ENCODE measurements around the gene KLF16. TPM values are rescaled to one million over a fixed set of nuclear protein-coding genes. Genes with fewer than 3 reads are reported as not detected.

KLF16 gene
- total RNA-seq, 1 experiment from 2014 or later = 64.0 TPM

DNA sequence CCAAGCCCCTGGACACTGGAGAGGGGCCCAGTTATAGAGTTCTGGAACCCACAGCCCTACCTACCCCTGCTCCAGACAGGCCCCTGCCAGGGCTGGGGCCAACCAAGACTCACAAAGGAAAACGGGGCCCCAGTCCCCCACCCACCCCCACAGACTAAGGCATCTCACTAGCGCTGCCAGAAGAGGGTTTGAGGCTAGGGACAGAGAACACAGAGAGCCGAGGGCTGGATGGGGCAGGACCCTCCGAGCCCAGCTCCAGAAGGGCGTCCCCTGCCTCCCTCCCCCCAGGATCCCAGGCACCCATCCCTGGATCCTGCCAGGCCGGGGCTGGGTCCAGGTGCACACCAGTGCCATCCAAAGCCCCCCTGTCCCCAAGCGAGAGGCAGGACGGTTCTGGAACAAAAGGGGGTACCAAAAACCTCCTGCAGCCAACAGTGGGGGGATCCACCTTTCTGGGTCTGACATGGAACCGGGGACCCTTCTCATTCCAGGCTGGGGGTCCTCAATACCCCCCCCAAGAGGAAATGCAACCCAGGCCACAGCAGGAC is 10.7 kb downstream of the KLF16 start (continued):
- TF ChIP-seq, protein P1, sequence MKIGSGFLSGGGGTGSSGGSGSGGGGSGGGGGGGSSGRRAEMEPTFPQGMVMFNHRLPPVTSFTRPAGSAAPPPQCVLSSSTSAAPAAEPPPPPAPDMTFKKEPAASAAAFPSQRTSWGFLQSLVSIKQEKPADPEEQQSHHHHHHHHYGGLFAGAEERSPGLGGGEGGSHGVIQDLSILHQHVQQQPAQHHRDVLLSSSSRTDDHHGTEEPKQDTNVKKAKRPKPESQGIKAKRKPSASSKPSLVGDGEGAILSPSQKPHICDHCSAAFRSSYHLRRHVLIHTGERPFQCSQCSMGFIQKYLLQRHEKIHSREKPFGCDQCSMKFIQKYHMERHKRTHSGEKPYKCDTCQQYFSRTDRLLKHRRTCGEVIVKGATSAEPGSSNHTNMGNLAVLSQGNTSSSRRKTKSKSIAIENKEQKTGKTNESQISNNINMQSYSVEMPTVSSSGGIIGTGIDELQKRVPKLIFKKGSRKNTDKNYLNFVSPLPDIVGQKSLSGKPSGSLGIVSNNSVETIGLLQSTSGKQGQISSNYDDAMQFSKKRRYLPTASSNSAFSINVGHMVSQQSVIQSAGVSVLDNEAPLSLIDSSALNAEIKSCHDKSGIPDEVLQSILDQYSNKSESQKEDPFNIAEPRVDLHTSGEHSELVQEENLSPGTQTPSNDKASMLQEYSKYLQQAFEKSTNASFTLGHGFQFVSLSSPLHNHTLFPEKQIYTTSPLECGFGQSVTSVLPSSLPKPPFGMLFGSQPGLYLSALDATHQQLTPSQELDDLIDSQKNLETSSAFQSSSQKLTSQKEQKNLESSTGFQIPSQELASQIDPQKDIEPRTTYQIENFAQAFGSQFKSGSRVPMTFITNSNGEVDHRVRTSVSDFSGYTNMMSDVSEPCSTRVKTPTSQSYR (CRISPR knock-in tag; IDR thresholded peaks at IDR 0.05) = no peak
- TF ChIP-seq KAT7 (CRISPR knock-in tag; IDR thresholded peaks at IDR 0.05; ENCODE audit: borderline replicate concordance) = no peak
- no peak for TF ChIP-seq GABPB1 (CRISPR knock-in tag; IDR thresholded peaks at IDR 0.05)

DNA sequence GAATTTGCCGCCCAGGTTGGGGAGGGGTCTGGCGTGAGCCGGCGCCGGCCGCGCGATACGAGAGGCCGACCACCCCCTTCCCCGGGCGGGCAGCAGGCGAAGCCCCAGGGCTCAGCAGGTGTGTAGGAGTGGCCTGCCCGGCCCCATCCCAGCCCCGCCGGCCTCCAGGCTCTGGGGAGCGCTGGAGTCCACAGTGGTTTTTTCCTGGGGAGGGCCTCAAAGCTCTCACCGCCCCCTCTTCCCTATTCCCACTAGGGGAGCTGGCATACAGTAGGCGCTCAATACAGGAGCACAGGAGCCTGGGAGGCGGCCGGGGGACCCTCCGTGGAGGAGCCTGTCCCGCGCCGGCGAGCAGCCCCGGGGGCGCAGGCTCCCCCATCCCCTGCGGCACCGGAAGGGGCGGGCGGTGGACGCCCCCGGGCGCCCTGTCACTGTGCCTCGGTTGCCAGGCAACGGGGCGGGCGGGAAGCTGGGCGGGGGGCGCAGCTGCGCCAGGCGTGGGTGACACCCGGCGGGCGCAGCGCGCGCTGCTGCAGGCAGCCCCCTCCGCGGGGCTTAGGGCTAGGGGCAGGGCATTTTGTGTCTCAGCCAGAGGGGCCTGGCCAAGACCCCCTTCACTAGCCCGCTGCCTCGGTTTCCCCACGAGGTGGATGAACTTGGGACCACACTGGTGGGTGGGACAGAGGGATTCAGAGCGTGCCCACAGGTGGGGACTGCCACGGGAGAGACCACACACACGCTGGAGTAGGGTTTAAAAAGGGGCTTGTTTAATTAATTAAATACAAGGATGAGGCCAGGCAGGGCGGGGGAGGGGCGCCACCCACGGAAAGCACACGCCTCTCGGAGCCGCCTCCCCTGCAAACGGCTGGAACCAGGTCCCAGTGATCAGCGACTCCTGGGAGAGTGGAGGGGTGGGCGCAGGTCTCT is 11.5 kb downstream of the KLF16 start:
- Mint-ChIP-seq H3K27me3 (ENCODE audit: low read depth) (no peaks in the 10 kb centered on the region), H3K4me3 (peak overlapping the region; percentile 45), H3K27ac (no peak overlapping the region), H3K9me3 (no peaks in the 10 kb centered on the region), H3K4me1 (peaks cover 38% of the 10 kb centered on the region), H3K36me3 (no peaks in the 10 kb centered on the region)
- ChIA-PET CTCF (interaction anchor here (1.3 to 8.2 kb wide), 2 partner anchors 13 to 14 kb away, joined by 5 to 70 read pairs; no protein-coding TSS in a partner anchor), POLR2A (no interaction called here)
- ATAC-seq = no peak
- DNase-seq (ENCODE audit: low spot score) = no peak
- TF ChIP-seq ATF1 (CRISPR knock-in tag; IDR thresholded peaks at IDR 0.05) = no peak
- TF ChIP-seq, protein P2, sequence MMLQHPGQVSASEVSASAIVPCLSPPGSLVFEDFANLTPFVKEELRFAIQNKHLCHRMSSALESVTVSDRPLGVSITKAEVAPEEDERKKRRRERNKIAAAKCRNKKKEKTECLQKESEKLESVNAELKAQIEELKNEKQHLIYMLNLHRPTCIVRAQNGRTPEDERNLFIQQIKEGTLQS (CRISPR knock-in tag; conservative IDR thresholded peaks at IDR 0.05) = no peak
- no peak for TF ChIP-seq ZBTB21 (CRISPR knock-in tag; IDR thresholded peaks at IDR 0.05; ENCODE audit: borderline replicate concordance)
- TF ChIP-seq, protein P3, sequence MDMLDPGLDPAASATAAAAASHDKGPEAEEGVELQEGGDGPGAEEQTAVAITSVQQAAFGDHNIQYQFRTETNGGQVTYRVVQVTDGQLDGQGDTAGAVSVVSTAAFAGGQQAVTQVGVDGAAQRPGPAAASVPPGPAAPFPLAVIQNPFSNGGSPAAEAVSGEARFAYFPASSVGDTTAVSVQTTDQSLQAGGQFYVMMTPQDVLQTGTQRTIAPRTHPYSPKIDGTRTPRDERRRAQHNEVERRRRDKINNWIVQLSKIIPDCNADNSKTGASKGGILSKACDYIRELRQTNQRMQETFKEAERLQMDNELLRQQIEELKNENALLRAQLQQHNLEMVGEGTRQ (CRISPR knock-in tag; IDR thresholded peaks at IDR 0.05) = no peak
- TF ChIP-seq, protein P4, sequence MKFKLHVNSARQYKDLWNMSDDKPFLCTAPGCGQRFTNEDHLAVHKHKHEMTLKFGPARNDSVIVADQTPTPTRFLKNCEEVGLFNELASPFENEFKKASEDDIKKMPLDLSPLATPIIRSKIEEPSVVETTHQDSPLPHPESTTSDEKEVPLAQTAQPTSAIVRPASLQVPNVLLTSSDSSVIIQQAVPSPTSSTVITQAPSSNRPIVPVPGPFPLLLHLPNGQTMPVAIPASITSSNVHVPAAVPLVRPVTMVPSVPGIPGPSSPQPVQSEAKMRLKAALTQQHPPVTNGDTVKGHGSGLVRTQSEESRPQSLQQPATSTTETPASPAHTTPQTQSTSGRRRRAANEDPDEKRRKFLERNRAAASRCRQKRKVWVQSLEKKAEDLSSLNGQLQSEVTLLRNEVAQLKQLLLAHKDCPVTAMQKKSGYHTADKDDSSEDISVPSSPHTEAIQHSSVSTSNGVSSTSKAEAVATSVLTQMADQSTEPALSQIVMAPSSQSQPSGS (CRISPR knock-in tag; IDR thresholded peaks at IDR 0.05; ENCODE audit: borderline replicate concordance, low read depth) = no peak
- TF ChIP-seq, protein P5, sequence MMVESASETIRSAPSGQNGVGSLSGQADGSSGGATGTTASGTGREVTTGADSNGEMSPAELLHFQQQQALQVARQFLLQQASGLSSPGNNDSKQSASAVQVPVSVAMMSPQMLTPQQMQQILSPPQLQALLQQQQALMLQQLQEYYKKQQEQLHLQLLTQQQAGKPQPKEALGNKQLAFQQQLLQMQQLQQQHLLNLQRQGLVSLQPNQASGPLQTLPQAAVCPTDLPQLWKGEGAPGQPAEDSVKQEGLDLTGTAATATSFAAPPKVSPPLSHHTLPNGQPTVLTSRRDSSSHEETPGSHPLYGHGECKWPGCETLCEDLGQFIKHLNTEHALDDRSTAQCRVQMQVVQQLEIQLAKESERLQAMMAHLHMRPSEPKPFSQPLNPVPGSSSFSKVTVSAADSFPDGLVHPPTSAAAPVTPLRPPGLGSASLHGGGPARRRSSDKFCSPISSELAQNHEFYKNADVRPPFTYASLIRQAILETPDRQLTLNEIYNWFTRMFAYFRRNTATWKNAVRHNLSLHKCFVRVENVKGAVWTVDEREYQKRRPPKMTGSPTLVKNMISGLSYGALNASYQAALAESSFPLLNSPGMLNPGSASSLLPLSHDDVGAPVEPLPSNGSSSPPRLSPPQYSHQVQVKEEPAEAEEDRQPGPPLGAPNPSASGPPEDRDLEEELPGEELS (CRISPR knock-in tag; IDR thresholded peaks at IDR 0.05) = no peak
- TF ChIP-seq, protein P6, sequence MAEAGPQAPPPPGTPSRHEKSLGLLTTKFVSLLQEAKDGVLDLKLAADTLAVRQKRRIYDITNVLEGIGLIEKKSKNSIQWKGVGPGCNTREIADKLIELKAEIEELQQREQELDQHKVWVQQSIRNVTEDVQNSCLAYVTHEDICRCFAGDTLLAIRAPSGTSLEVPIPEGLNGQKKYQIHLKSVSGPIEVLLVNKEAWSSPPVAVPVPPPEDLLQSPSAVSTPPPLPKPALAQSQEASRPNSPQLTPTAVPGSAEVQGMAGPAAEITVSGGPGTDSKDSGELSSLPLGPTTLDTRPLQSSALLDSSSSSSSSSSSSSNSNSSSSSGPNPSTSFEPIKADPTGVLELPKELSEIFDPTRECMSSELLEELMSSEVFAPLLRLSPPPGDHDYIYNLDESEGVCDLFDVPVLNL (CRISPR knock-in tag; IDR thresholded peaks at IDR 0.05; ENCODE audit: borderline replicate concordance, low read depth) = no peak
- TF ChIP-seq, protein P7, sequence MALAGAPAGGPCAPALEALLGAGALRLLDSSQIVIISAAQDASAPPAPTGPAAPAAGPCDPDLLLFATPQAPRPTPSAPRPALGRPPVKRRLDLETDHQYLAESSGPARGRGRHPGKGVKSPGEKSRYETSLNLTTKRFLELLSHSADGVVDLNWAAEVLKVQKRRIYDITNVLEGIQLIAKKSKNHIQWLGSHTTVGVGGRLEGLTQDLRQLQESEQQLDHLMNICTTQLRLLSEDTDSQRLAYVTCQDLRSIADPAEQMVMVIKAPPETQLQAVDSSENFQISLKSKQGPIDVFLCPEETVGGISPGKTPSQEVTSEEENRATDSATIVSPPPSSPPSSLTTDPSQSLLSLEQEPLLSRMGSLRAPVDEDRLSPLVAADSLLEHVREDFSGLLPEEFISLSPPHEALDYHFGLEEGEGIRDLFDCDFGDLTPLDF (CRISPR knock-in tag; IDR thresholded peaks at IDR 0.05) = no peak
- TF ChIP-seq, protein P8, sequence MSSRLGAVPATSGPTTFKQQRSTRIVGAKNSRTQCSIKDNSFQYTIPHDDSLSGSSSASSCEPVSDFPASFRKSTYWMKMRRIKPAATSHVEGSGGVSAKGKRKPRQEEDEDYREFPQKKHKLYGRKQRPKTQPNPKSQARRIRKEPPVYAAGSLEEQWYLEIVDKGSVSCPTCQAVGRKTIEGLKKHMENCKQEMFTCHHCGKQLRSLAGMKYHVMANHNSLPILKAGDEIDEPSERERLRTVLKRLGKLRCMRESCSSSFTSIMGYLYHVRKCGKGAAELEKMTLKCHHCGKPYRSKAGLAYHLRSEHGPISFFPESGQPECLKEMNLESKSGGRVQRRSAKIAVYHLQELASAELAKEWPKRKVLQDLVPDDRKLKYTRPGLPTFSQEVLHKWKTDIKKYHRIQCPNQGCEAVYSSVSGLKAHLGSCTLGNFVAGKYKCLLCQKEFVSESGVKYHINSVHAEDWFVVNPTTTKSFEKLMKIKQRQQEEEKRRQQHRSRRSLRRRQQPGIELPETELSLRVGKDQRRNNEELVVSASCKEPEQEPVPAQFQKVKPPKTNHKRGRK (CRISPR knock-in tag; IDR thresholded peaks at IDR 0.05; ENCODE audit: borderline replicate concordance) = no peak
- TF ChIP-seq, protein P9, sequence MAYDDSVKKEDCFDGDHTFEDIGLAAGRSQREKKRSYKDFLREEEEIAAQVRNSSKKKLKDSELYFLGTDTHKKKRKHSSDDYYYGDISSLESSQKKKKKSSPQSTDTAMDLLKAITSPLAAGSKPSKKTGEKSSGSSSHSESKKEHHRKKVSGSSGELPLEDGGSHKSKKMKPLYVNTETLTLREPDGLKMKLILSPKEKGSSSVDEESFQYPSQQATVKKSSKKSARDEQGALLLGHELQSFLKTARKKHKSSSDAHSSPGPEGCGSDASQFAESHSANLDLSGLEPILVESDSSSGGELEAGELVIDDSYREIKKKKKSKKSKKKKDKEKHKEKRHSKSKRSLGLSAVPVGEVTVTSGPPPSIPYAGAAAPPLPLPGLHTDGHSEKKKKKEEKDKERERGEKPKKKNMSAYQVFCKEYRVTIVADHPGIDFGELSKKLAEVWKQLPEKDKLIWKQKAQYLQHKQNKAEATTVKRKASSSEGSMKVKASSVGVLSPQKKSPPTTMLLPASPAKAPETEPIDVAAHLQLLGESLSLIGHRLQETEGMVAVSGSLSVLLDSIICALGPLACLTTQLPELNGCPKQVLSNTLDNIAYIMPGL (CRISPR knock-in tag; IDR thresholded peaks at IDR 0.05) = no peak
- TF ChIP-seq, protein P10, sequence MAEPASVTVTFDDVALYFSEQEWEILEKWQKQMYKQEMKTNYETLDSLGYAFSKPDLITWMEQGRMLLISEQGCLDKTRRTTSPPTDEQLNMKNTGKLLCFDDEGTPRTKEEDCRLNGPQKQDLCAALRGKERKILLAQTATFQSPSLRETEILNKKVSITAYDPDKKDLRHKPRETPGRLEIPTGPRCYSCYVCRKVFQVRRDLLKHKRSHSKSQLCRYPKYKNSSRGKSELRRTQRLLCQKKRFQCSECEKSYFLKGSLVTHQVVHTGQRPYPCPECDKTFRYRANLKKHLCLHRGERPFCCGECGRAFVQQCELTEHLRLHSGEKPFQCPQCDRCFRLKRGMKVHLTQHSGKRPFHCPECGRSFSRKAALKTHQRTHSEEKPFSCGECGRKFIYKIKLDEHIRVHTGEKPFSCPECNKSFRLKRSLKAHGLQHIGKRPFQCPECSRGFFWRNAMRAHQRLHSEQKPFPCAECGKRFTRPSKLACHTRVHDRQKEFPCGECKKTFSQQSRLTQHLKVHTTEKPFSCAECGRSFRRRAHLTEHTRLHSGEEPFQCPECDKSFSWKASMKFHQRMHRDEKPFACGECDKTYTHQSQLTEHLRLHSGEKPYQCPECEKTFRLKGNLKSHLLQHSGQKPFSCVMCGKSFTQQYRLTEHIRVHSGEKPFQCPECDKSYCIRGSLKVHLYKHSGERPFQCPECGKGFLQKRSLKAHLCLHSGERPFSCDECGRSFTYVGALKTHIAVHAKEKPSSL (CRISPR knock-in tag; conservative IDR thresholded peaks at IDR 0.05) = no peak
- no peak for TF ChIP-seq IRF2 (CRISPR knock-in tag; IDR thresholded peaks at IDR 0.05; ENCODE audit: borderline replicate concordance, low read depth)
- no peak for TF ChIP-seq CREB1 (CRISPR knock-in tag; IDR thresholded peaks at IDR 0.05)
- TF ChIP-seq GABPB1 (CRISPR knock-in tag; IDR thresholded peaks at IDR 0.05) = no peak

Measured in WTC11 (cell line).